Sigmoid colon (tissue), 7 donors: ENCODE data around the gene MAEA. TPM values are rescaled to one million over a fixed set of nuclear protein-coding genes. Genes with fewer than 3 reads are reported as not detected.
A peak's percentile ranks its signal among the peaks of the same experiment; 100 is the strongest.

Experiments used
- DNase-seq: peaks from one replicate; pipeline ENCODE4 v3.0.0-alpha.2; 2019
- H3K27ac ChIP-seq, 4 donors: fragments of 200-600 bp; sonication (generic); one replicate each; pipeline ENCODE4 v1.5.1; 2016 to 2019; ENCODE audit warnings: mild to moderate bottlenecking in 1 of 4
- H3K27me3 ChIP-seq, 3 donors: fragments of 200-600 bp; sonication (generic); one replicate each; pipeline ENCODE4 v1.5.1; 2019; ENCODE audit warnings: mild to moderate bottlenecking in 1 of 3
- H3K36me3 ChIP-seq, 4 donors: fragments of 200-600 bp; sonication (generic); one replicate each; pipeline ENCODE4 v1.5.1; 2016 to 2019
- H3K4me1 ChIP-seq, 4 donors: fragments of 200-600 bp; sonication (generic); one replicate each; pipeline ENCODE4 v1.5.1; 2017 to 2019
- H3K4me3 ChIP-seq, 4 donors: fragments of 200-600 bp; sonication (generic); one replicate each; pipeline ENCODE4 v1.5.1; 2017 to 2019; ENCODE audit warnings: mild to moderate bottlenecking in 2 of 4, moderate library complexity in 1 of 4
- H3K9me3 ChIP-seq, 4 donors: fragments of 200-600 bp in 3 of 4; sonication (generic) in 3 of 4; one replicate each; pipeline versions ENCODE4 v1.5.1 to v1.6.1; 2013 to 2019
- CTCF ChIP-seq, 4 experiments: fragments of 450-650 bp in 3 of 4; fragments of 200-600 bp in 1 of 4; IDR thresholded peaks; one replicate each; pipeline ENCODE4 v1.5.1; 2016 to 2019; ENCODE audit warnings: antibody characterized with exemption in 4 of 4, mild to moderate bottlenecking in 3 of 4, moderate library complexity in 2 of 4
- EP300 ChIP-seq, 4 donors: sonication (generic); formaldehyde crosslinking; IDR thresholded peaks; one replicate each; pipeline ENCODE4 v1.6.1; 2017; ENCODE audit warnings: antibody characterized with exemption in 4 of 4
- POLR2A ChIP-seq, 2 donors: fragments of 450-650 bp; IDR thresholded peaks; one replicate each; pipeline ENCODE4 v1.6.1; 2016; ENCODE audit warnings: antibody characterized with exemption in 2 of 2, mild to moderate bottlenecking in 2 of 2, moderate library complexity in 2 of 2
- POLR2AphosphoS5 ChIP-seq, 4 donors: sonication (generic); formaldehyde crosslinking; IDR thresholded peaks; one replicate each; pipeline ENCODE4 v1.6.1; 2017; ENCODE audit warnings: antibody characterized with exemption in 4 of 4
- WGBS, 2 donors: extraction: QIAGEN DNeasy Blood & Tissue Kit; methylation state at CpG; one replicate each; pipeline ENCODE4 v1.1.7; 2013; 5-methylcytosine and 5-hydroxymethylcytosine counted together
- intact Hi-C: fragments of 100-400 bp; cut with DNase I; formaldehyde crosslinking; loops from one replicate; pipeline ENCODE4 v1.15.1; 2023
- polyA plus RNA-seq, 3 donors: library from polyadenylated mRNA; stranded (reverse); fragments of 200-250 nt; gene quantifications; one replicate each; pipeline ENCODE4 v1.2.3, GENCODE V29; 2013
- total RNA-seq, 4 donors: library from RNA; depleted of rRNA; stranded (reverse); fragments of >200 nt; gene quantifications; one replicate each; pipeline ENCODE4 v1.1.0, GENCODE V29; 2016
- donor health status: healthy with polysubstance abuse.
- donor health status: Bipolar disorder and iron deficiency.
- donor health status: healthy.

The MAEA gene
- total and polyA plus RNA-seq, 7 donors = 44.2 to 89.8 (median 53.0) TPM

GRCh38 chr4:1383728-1384591 is 94.3 kb downstream of the MAEA start:
- 90 to 91% methylated on average over 34 of the region's 34 CpGs for WGBS, 2 donors
- no peaks in the 10 kb centered on the region for H3K4me1 ChIP-seq
- no peak for TF ChIP-seq POLR2A (IDR thresholded peaks at IDR 0.05)
- TF ChIP-seq CTCF (IDR thresholded peaks at IDR 0.05) = no peak
- no peak for TF ChIP-seq POLR2AphosphoS5 (IDR thresholded peaks at IDR 0.05)
- no peak for TF ChIP-seq EP300 (IDR thresholded peaks at IDR 0.05)
- intact Hi-C loops = no loop called here
- peaks cover 5 to 61% (median 13%) of the 10 kb centered on the region in 4 donors for H3K36me3 ChIP-seq
- no peak overlapping the region for H3K27ac ChIP-seq
- no peaks in the 10 kb centered on the region for H3K27me3 ChIP-seq
- H3K9me3 ChIP-seq = peaks cover 0 to 7% (median 0%) of the 10 kb centered on the region in 4 donors
- DNase-seq = peak; percentile 61
- H3K4me3 ChIP-seq = no peak overlapping the region

- H3K4me3 ChIP-seq = no peak overlapping the region
- intact Hi-C loops = no loop called here
- no peaks in the 10 kb centered on the region for H3K4me1 ChIP-seq
- peaks cover 5 to 64% (median 13%) of the 10 kb centered on the region in 4 donors for H3K36me3 ChIP-seq
- H3K27ac ChIP-seq = no peak overlapping the region
- H3K27me3 ChIP-seq = no peaks in the 10 kb centered on the region
- TF ChIP-seq EP300 (IDR thresholded peaks at IDR 0.05) = no peak
- TF ChIP-seq POLR2A (IDR thresholded peaks at IDR 0.05) = no peak
- peaks cover 0 to 7% (median 0%) of the 10 kb centered on the region in 4 donors for H3K9me3 ChIP-seq
- WGBS, 2 donors = 93% methylated on average over 16 of the region's 16 CpGs
- peak; percentile 57 for DNase-seq
Measured at GRCh38 chr4:1384675-1385372, 95.1 kb downstream of the MAEA start.

GRCh38 chr4:1385373-1386340 is 96.0 kb downstream of the MAEA start:
- Histone ChIP-seq H3K4me3 (no peak overlapping the region), H3K4me1 (no peaks in the 10 kb centered on the region), H3K27ac (no peak overlapping the region), H3K36me3 (peaks cover 5 to 55% (median 13%) of the 10 kb centered on the region in 4 donors), H3K27me3 (no peaks in the 10 kb centered on the region), H3K9me3 (peaks cover 0 to 7% (median 0%) of the 10 kb centered on the region in 4 donors)
- intact Hi-C loops = no loop called here
- TF ChIP-seq EP300 (IDR thresholded peaks at IDR 0.05) = no peak
- TF ChIP-seq POLR2A (IDR thresholded peaks at IDR 0.05) = no peak
- TF ChIP-seq POLR2AphosphoS5 (IDR thresholded peaks at IDR 0.05) = no peak
- TF ChIP-seq CTCF (IDR thresholded peaks at IDR 0.05) = no peak
- DNase-seq = no peak
- 96% methylated on average over 44 of the region's 44 CpGs for WGBS, 2 donors

Other genes starting within 250 kb of the MAEA start
- gene RNF212, start 176.3 kb upstream of the MAEA start, total RNA-seq = 10 to 100 TPM in 1 of 4 donors, 1 to 10 TPM in 3; 3.1 to 12.8 (median 6.8) TPM
- gene RNF212, start 176.3 kb upstream of the MAEA start, polyA plus RNA-seq = 1 to 10 TPM in 1 of 3 donors, under 1 TPM in 1, not detected in 1; 0.60 to 3.4 TPM
- gene SPON2, start 117.3 kb upstream of the MAEA start, total RNA-seq = 100 to 1,000 TPM in 1 of 4 donors, 10 to 100 TPM in 3; 33.6 to 165 (median 79.8) TPM
- gene SPON2, start 117.3 kb upstream of the MAEA start, polyA plus RNA-seq = 10 to 100 TPM in 2 of 3 donors, 1 to 10 TPM in 1; 8.6 to 33.6 (median 25.2) TPM
- 100 to 1,000 TPM in 3 of 4 donors, 10 to 100 TPM in 1; 98.9 to 160 (median 129) TPM for gene CTBP1, start 40.8 kb upstream of the MAEA start, total RNA-seq
- gene CTBP1, start 40.8 kb upstream of the MAEA start, polyA plus RNA-seq = 100 to 1,000 TPM in 1 of 3 donors, 10 to 100 TPM in 2; 67.9 to 162 (median 71.4) TPM
- gene UVSSA, start 57.3 kb downstream of the MAEA start, total RNA-seq = 10 to 100 TPM in 2 of 4 donors, 1 to 10 TPM in 2; 7.1 to 17.4 (median 10.4) TPM
- 10 to 100 TPM in 1 of 3 donors, 1 to 10 TPM in 2; 1.8 to 18.7 (median 4.6) TPM for gene UVSSA, start 57.3 kb downstream of the MAEA start, polyA plus RNA-seq
- not detected for gene NKX1-1, start 116.6 kb downstream of the MAEA start, total RNA-seq
- not detected for gene NKX1-1, start 116.6 kb downstream of the MAEA start, polyA plus RNA-seq